Natural killer cell (primary cell): ENCODE results near the gene MUC5B. TPM values are rescaled to one million over a fixed set of nuclear protein-coding genes. Genes with fewer than 3 reads are reported as not detected.

ENCODE experiments used
- ATAC-seq, 3 donors: fragments of 150-1000 bp in 2 of 3; fragments of 200-7000 bp in 1 of 3; cut with Tn5 transposase; 1 replicate in 1 of 3; 2 replicates in 2 of 3; pipeline ENCODE4 v1.10.0; 2021; ENCODE audit warnings: mild to moderate bottlenecking in 2 of 3, moderate library complexity in 2 of 3
- DNase-seq, 2 donors: peaks; one replicate each; pipeline versions ENCODE4 v3.0.0 to v3.0.0-alpha.2; 2013 to 2021; ENCODE audit warnings: mixed read lengths in 1 of 2
- H3K27ac ChIP-seq: one replicate; pipeline ENCODE4 v1.5.1; 2013; ENCODE audit warnings: mild to moderate bottlenecking, low read length
- H3K27me3 ChIP-seq: one replicate; pipeline ENCODE4 v1.6.1; 2013; ENCODE audit warnings: low read length; ENCODE audit not compliant: control insufficient read depth, insufficient read depth
- H3K36me3 ChIP-seq: one replicate; pipeline ENCODE4 v1.6.1; 2013; ENCODE audit warnings: low read length; ENCODE audit not compliant: control insufficient read depth, insufficient read depth
- H3K4me1 ChIP-seq: one replicate; pipeline ENCODE4 v1.6.1; 2013; ENCODE audit warnings: low read length; ENCODE audit not compliant: control insufficient read depth, insufficient read depth
- H3K4me3 ChIP-seq: one replicate; pipeline ENCODE4 v1.5.1; 2013; ENCODE audit warnings: low read length
- H3K9me3 ChIP-seq: one replicate; pipeline ENCODE4 v1.6.1; 2013; ENCODE audit warnings: low read length; ENCODE audit not compliant: control insufficient read depth, insufficient read depth
- H3K27ac Mint-ChIP-seq, 2 donors: one replicate each; pipeline ENCODE4 v1.8.0; 2022; ENCODE audit warnings: mild to moderate bottlenecking in 2 of 2, mixed read lengths in 2 of 2, moderate library complexity in 1 of 2
- H3K27me3 Mint-ChIP-seq, 2 donors: one replicate each; pipeline ENCODE4 v1.8.0; 2022; ENCODE audit warnings: low read depth in 2 of 2, mixed read lengths in 2 of 2
- H3K36me3 Mint-ChIP-seq: one replicate; pipeline ENCODE4 v1.8.0; 2022; ENCODE audit warnings: mixed read lengths
- H3K4me1 Mint-ChIP-seq, 2 donors: one replicate each; pipeline ENCODE4 v1.8.0; 2022; ENCODE audit warnings: mixed read lengths in 2 of 2
- H3K4me3 Mint-ChIP-seq: one replicate; pipeline ENCODE4 v1.8.0; 2022; ENCODE audit warnings: mild to moderate bottlenecking, moderate library complexity, mixed read lengths
- H3K9me3 Mint-ChIP-seq, 2 donors: one replicate each; pipeline ENCODE4 v1.8.0; 2022; ENCODE audit warnings: mixed read lengths in 2 of 2
- CTCF ChIP-seq: fragments of 200-600 bp; IDR thresholded peaks from one replicate; pipeline ENCODE4 v1.8.0; 2022; ENCODE audit warnings: antibody characterized with exemption
- WGBS: methylation state at CpG from one replicate; pipeline ENCODE4 v1.1.7; 2013; ENCODE audit warnings: missing lambda C conversion rate; ENCODE audit not compliant: insufficient coverage; 5-methylcytosine and 5-hydroxymethylcytosine counted together
- intact Hi-C: fragments of 100-400 bp; cut with micrococcal nuclease; formaldehyde crosslinking; loops from one replicate; pipeline ENCODE4 v1.14.2; 2022
- total RNA-seq, 4 donors: library from RNA; stranded (reverse); fragments of 120-200 nt in 1 of 4; gene quantifications; one replicate each; pipeline versions ENCODE4 v1.2.3 to v1.2.4, GENCODE V29; 2013 to 2022

Gene MUC5B
- total RNA-seq, 3 donors from 2014 or later (not counting 1 experiment from before 2014, with no cell fraction given), result not detected

GRCh38 chr11:1235306-1235900 lies 12.5 kb downstream of the MUC5B start:
- H3K36me3 Mint-ChIP-seq, result no peaks in the 10 kb centered on the region
- DNase-seq, result no peak
- no peaks in the 10 kb centered on the region for H3K4me1 ChIP-seq

GRCh38 chr11:1235901-1236315 lies 13.0 kb downstream of the MUC5B start:
- ATAC-seq, result no peak
- Histone ChIP-seq H3K36me3 (no peaks in the 10 kb centered on the region), H3K4me3 (no peak overlapping the region), H3K4me1 (no peaks in the 10 kb centered on the region), H3K9me3 (no peaks in the 10 kb centered on the region), H3K27me3 (no peaks in the 10 kb centered on the region), H3K27ac (no peak overlapping the region)
- no peak for DNase-seq
- no peaks in the 10 kb centered on the region for H3K36me3 Mint-ChIP-seq
- H3K9me3 Mint-ChIP-seq, result no peaks in the 10 kb centered on the region
- no peaks in the 10 kb centered on the region for H3K27me3 Mint-ChIP-seq
- intact Hi-C loops, result no loop called here
- H3K27ac Mint-ChIP-seq, result no peak overlapping the region
- WGBS, result 84% methylated on average over 16 of the region's 16 CpGs
- no peak for TF ChIP-seq CTCF
- H3K4me3 Mint-ChIP-seq, result no peak overlapping the region
- no peaks in the 10 kb centered on the region for H3K4me1 Mint-ChIP-seq

More at GRCh38 chr11:1235306-1235900, 12.5 kb downstream of the MUC5B start:
- WGBS, result 86% methylated on average over 23 of the region's 23 CpGs
- intact Hi-C loops, result no loop called here
- Mint-ChIP-seq H3K27me3 (no peaks in the 10 kb centered on the region), H3K9me3 (no peaks in the 10 kb centered on the region), H3K27ac (no peak overlapping the region), H3K4me3 (no peak overlapping the region), H3K4me1 (no peaks in the 10 kb centered on the region)
- H3K9me3 ChIP-seq, result no peaks in the 10 kb centered on the region
- H3K27me3 ChIP-seq, result no peaks in the 10 kb centered on the region
- H3K4me3 ChIP-seq, result no peak overlapping the region
- no peak for TF ChIP-seq CTCF
- no peak for ATAC-seq
- H3K36me3 ChIP-seq, result no peaks in the 10 kb centered on the region
- H3K27ac ChIP-seq, result no peak overlapping the region

DNA sequence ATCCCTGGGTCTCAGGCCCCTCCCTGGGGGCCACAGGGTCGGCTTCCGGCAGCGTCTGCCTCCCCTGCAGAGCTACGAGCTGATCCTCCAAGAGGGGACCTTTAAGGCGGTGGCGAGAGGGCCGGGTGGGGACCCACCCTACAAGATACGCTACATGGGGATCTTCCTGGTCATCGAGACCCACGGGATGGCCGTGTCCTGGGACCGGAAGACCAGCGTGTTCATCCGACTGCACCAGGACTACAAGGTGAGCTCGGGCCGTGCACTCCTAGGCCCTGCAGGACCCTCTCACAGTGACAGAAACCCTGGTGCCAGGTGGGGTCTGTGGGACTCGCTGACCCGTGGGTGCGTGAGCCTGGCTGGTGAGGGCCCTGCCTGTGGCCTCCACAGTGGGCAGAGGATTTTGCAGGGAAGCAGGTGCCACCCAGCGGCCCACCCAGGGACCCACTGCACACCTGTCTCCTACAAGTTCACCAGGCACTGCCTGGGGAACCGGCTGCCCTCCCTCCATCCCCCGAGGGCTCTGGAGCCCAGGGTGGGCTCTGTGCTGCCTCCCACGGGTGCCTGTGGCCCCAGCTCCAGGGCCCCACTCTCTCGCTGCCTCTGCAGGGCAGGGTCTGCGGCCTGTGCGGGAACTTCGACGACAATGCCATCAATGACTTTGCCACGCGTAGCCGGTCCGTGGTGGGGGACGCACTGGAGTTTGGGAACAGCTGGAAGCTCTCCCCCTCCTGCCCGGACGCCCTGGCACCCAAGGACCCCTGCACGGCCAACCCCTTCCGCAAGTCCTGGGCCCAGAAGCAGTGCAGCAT lies 13.7 kb downstream of the MUC5B start:
- H3K4me1 Mint-ChIP-seq, result no peaks in the 10 kb centered on the region
- H3K27ac Mint-ChIP-seq, result no peak overlapping the region
- TF ChIP-seq CTCF, result no peak

More for the DNA sequence above, 13.7 kb downstream of the MUC5B start:
- Histone ChIP-seq H3K36me3 (no peaks in the 10 kb centered on the region), H3K9me3 (no peaks in the 10 kb centered on the region), H3K4me1 (no peaks in the 10 kb centered on the region), H3K4me3 (no peak overlapping the region), H3K27ac (no peak overlapping the region), H3K27me3 (no peaks in the 10 kb centered on the region)
- intact Hi-C loops, result no loop called here
- ATAC-seq (no peak), DNase-seq (no peak)
- no peaks in the 10 kb centered on the region for H3K36me3 Mint-ChIP-seq
- no peaks in the 10 kb centered on the region for H3K9me3 Mint-ChIP-seq
- H3K4me3 Mint-ChIP-seq, result no peak overlapping the region
- H3K27me3 Mint-ChIP-seq, result no peaks in the 10 kb centered on the region
- WGBS, result 89% methylated on average over 37 of the region's 37 CpGs
